HEK293 (cell line): ENCODE data around the gene TNFSF12.

ENCODE experiments used
- GLIS2 ChIP-seq: fragments of 450-650 bp; formaldehyde crosslinking; IDR thresholded peaks from 2 replicates; pipeline ENCODE4 v1.5.1; 2016; ENCODE audit warnings: missing biosample characterization, missing genetic modification characterization
- HOXC10 ChIP-seq: sonication (generic); formaldehyde crosslinking; IDR thresholded peaks from 2 replicates; pipeline ENCODE4 v1.8.1; 2023; ENCODE audit warnings: mild to moderate bottlenecking, missing genetic modification reagents
- KLF8 ChIP-seq: fragments of 450-650 bp; formaldehyde crosslinking; IDR thresholded peaks from 2 replicates; pipeline ENCODE4 v1.5.1; 2016; ENCODE audit warnings: missing biosample characterization, missing genetic modification characterization
- OVOL3 ChIP-seq: fragments of 450-650 bp; formaldehyde crosslinking; IDR thresholded peaks from 2 replicates; pipeline ENCODE4 v1.5.1; 2016; ENCODE audit warnings: missing biosample characterization, missing genetic modification characterization
- ZIC2 ChIP-seq: fragments of 450-650 bp; formaldehyde crosslinking; IDR thresholded peaks from 2 replicates; pipeline ENCODE4 v1.5.1; 2016; ENCODE audit warnings: missing biosample characterization, missing genetic modification characterization
- ZNF133 ChIP-seq: fragments of 450-650 bp; formaldehyde crosslinking; IDR thresholded peaks from 2 replicates; pipeline ENCODE4 v1.5.1; 2016; ENCODE audit warnings: missing biosample characterization, missing genetic modification characterization
- ZNF174 ChIP-seq: fragments of 450-650 bp; formaldehyde crosslinking; IDR thresholded peaks from 2 replicates; pipeline ENCODE4 v1.5.0; 2017; ENCODE audit warnings: missing biosample characterization, mild to moderate bottlenecking, missing genetic modification characterization
- ZNF223 ChIP-seq: fragments of 450-650 bp; formaldehyde crosslinking; IDR thresholded peaks from 2 replicates; pipeline ENCODE4 v1.5.1; 2016; ENCODE audit warnings: missing biosample characterization, missing genetic modification characterization
- ZNF266 ChIP-seq: fragments of 450-650 bp; formaldehyde crosslinking; IDR thresholded peaks from 2 replicates; pipeline ENCODE4 v1.5.1; 2016; ENCODE audit warnings: missing biosample characterization, missing genetic modification characterization, low read depth
- ZNF394 ChIP-seq: fragments of 450-650 bp; formaldehyde crosslinking; IDR thresholded peaks from 2 replicates; pipeline ENCODE4 v1.5.1; 2016; ENCODE audit warnings: missing biosample characterization, missing genetic modification characterization, mild to moderate bottlenecking, moderate library complexity, borderline replicate concordance
- ZNF423 ChIP-seq: fragments of 450-650 bp; formaldehyde crosslinking; IDR thresholded peaks from 2 replicates; pipeline ENCODE4 v1.5.1; 2016; ENCODE audit warnings: missing biosample characterization, missing genetic modification characterization
- ZNF501 ChIP-seq: fragments of 450-650 bp; formaldehyde crosslinking; IDR thresholded peaks from 2 replicates; pipeline ENCODE4 v1.5.1; 2016; ENCODE audit warnings: missing biosample characterization, missing genetic modification characterization
- ZNF530 ChIP-seq: fragments of 450-650 bp; formaldehyde crosslinking; IDR thresholded peaks from 2 replicates; pipeline ENCODE4 v1.5.1; 2016; ENCODE audit warnings: low read depth, missing biosample characterization, missing genetic modification characterization
- ZNF677 ChIP-seq: fragments of 450-650 bp; IDR thresholded peaks from 2 replicates; pipeline ENCODE4 v1.5.0; 2018; ENCODE audit warnings: missing biosample characterization, mild to moderate bottlenecking, missing genetic modification characterization, moderate library complexity
- ZNF747 ChIP-seq: fragments of 450-650 bp; formaldehyde crosslinking; IDR thresholded peaks from 2 replicates; pipeline ENCODE4 v1.5.1; 2016; ENCODE audit warnings: missing biosample characterization, missing genetic modification characterization
- TF ChIP-seq, protein P1 (sequence below): fragments of 450-650 bp; formaldehyde crosslinking; IDR thresholded peaks from 2 replicates; pipeline ENCODE4 v1.5.1; 2016; ENCODE audit warnings: missing biosample characterization, missing genetic modification characterization
- TF ChIP-seq, protein P2 (sequence below): fragments of 450-650 bp; formaldehyde crosslinking; IDR thresholded peaks from 2 replicates; pipeline ENCODE4 v1.5.1; 2016; ENCODE audit warnings: missing biosample characterization, missing genetic modification characterization
- TF ChIP-seq, protein P3 (sequence below): fragments of 450-650 bp; formaldehyde crosslinking; IDR thresholded peaks from 2 replicates; pipeline ENCODE4 v1.5.1; 2016; ENCODE audit warnings: missing biosample characterization, missing genetic modification characterization
- TF ChIP-seq, protein P4 (sequence below): fragments of 450-650 bp; formaldehyde crosslinking; IDR thresholded peaks from 2 replicates; pipeline ENCODE4 v1.5.1; 2016; ENCODE audit warnings: missing biosample characterization, missing genetic modification characterization
- TF ChIP-seq, protein P5 (sequence below): fragments of 450-650 bp; formaldehyde crosslinking; IDR thresholded peaks from 2 replicates; pipeline ENCODE4 v1.5.1; 2016; ENCODE audit warnings: missing biosample characterization, missing genetic modification characterization
- TF ChIP-seq, protein P6 (sequence below): sonication (generic); formaldehyde crosslinking; IDR thresholded peaks from 2 replicates; pipeline ENCODE4 v1.8.1; 2022; ENCODE audit warnings: mild to moderate bottlenecking, moderate library complexity, missing genetic modification reagents
- TF ChIP-seq, protein P7 (sequence below): fragments of 450-650 bp; formaldehyde crosslinking; IDR thresholded peaks from 2 replicates; pipeline ENCODE4 v1.5.1; 2016; ENCODE audit warnings: missing biosample characterization, missing genetic modification characterization, borderline replicate concordance
- TF ChIP-seq, protein P8 (sequence below): fragments of 450-650 bp; formaldehyde crosslinking; IDR thresholded peaks from 2 replicates; pipeline ENCODE4 v1.5.1; 2016; ENCODE audit warnings: missing biosample characterization, missing genetic modification characterization

The TNFSF12 gene

DNA sequence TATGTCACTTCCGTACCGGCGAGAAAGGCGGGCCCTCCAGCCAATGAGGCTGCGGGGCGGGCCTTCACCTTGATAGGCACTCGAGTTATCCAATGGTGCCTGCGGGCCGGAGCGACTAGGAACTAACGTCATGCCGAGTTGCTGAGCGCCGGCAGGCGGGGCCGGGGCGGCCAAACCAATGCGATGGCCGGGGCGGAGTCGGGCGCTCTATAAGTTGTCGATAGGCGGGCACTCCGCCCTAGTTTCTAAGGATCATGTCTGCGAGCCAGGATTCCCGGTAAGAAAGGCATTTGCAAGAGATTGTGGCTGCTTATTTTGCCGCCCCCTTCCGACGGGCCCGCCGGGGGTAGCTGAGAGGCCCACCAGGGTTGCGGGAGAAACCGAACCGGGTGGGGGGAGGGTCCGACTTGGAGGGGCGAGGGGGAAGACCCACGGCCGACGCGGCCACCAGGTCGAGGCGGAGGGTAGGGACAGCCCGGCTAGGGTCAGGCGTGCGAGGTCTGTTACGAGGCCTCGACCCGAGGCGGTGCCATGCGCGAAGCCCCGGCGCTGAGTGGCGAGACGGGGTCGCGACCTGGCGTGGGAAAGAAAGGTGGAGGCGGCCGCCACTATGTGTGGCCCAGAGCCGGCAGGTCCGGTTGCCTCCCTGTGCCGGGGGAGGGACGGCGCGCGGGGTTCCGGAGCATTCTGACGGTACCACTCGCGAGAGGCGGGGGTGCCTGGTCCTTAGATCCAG, 23.9 kb downstream of the TNFSF12 start (continued):
- TF ChIP-seq, protein P1, sequence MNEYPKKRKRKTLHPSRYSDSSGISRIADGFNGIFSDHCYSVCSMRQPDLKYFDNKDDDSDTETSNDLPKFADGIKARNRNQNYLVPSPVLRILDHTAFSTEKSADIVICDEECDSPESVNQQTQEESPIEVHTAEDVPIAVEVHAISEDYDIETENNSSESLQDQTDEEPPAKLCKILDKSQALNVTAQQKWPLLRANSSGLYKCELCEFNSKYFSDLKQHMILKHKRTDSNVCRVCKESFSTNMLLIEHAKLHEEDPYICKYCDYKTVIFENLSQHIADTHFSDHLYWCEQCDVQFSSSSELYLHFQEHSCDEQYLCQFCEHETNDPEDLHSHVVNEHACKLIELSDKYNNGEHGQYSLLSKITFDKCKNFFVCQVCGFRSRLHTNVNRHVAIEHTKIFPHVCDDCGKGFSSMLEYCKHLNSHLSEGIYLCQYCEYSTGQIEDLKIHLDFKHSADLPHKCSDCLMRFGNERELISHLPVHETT (tag by site-specific recombination) = peak; percentile 23; the same call in 1 of the 2 replicates
- peak; percentile 55 for TF ChIP-seq ZNF394 (tag by site-specific recombination)
- TF ChIP-seq ZNF266 (tag by site-specific recombination) = no peak
- TF ChIP-seq, protein P2, sequence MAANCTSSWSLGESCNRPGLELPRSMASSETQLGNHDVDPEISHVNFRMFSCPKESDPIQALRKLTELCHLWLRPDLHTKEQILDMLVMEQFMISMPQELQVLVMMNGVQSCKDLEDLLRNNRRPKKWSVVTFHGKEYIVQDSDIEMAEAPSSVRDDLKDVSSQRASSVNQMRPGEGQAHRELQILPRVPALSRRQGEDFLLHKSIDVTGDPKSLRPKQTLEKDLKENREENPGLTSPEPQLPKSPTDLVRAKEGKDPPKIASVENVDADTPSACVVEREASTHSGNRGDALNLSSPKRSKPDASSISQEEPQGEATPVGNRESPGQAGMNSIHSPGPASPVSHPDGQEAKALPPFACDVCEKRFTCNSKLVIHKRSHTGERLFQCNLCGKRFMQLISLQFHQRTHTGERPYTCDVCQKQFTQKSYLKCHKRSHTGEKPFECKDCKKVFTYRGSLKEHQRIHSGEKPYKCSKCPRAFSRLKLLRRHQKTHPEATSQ (tag by site-specific recombination) = 0 out of 2 replicates have a peak, but pooled peaks have one; percentile 20
- 0 out of 2 replicates have a peak, but pooled peaks have one; percentile 37 for TF ChIP-seq HOXC10 (CRISPR knock-in tag)
- peak; percentile 72 for TF ChIP-seq ZNF501 (tag by site-specific recombination)
- no peak for TF ChIP-seq ZNF174 (tag by site-specific recombination)
- TF ChIP-seq OVOL3 = no peak
- TF ChIP-seq, protein P3, sequence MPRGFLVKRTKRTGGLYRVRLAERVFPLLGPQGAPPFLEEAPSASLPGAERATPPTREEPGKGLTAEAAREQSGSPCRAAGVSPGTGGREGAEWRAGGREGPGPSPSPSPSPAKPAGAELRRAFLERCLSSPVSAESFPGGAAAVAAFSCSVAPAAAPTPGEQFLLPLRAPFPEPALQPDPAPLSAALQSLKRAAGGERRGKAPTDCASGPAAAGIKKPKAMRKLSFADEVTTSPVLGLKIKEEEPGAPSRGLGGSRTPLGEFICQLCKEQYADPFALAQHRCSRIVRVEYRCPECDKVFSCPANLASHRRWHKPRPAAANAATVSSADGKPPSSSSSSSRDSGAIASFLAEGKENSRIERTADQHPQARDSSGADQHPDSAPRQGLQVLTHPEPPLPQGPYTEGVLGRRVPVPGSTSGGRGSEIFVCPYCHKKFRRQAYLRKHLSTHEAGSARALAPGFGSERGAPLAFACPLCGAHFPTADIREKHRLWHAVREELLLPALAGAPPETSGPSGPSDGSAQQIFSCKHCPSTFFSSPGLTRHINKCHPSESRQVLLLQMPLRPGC = peak; percentile 41; the same call in 1 of the 2 replicates
- no peak for TF ChIP-seq ZNF133 (tag by site-specific recombination)
- no peak for TF ChIP-seq ZIC2 (tag by site-specific recombination)
- 0 out of 2 replicates have a peak, but pooled peaks have one; percentile 15 for TF ChIP-seq ZNF423 (tag by site-specific recombination)
- TF ChIP-seq, protein P4, sequence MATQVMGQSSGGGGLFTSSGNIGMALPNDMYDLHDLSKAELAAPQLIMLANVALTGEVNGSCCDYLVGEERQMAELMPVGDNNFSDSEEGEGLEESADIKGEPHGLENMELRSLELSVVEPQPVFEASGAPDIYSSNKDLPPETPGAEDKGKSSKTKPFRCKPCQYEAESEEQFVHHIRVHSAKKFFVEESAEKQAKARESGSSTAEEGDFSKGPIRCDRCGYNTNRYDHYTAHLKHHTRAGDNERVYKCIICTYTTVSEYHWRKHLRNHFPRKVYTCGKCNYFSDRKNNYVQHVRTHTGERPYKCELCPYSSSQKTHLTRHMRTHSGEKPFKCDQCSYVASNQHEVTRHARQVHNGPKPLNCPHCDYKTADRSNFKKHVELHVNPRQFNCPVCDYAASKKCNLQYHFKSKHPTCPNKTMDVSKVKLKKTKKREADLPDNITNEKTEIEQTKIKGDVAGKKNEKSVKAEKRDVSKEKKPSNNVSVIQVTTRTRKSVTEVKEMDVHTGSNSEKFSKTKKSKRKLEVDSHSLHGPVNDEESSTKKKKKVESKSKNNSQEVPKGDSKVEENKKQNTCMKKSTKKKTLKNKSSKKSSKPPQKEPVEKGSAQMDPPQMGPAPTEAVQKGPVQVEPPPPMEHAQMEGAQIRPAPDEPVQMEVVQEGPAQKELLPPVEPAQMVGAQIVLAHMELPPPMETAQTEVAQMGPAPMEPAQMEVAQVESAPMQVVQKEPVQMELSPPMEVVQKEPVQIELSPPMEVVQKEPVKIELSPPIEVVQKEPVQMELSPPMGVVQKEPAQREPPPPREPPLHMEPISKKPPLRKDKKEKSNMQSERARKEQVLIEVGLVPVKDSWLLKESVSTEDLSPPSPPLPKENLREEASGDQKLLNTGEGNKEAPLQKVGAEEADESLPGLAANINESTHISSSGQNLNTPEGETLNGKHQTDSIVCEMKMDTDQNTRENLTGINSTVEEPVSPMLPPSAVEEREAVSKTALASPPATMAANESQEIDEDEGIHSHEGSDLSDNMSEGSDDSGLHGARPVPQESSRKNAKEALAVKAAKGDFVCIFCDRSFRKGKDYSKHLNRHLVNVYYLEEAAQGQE (tag by site-specific recombination) = peak; percentile 30; the same call in 1 of the 2 replicates
- TF ChIP-seq, protein P5, sequence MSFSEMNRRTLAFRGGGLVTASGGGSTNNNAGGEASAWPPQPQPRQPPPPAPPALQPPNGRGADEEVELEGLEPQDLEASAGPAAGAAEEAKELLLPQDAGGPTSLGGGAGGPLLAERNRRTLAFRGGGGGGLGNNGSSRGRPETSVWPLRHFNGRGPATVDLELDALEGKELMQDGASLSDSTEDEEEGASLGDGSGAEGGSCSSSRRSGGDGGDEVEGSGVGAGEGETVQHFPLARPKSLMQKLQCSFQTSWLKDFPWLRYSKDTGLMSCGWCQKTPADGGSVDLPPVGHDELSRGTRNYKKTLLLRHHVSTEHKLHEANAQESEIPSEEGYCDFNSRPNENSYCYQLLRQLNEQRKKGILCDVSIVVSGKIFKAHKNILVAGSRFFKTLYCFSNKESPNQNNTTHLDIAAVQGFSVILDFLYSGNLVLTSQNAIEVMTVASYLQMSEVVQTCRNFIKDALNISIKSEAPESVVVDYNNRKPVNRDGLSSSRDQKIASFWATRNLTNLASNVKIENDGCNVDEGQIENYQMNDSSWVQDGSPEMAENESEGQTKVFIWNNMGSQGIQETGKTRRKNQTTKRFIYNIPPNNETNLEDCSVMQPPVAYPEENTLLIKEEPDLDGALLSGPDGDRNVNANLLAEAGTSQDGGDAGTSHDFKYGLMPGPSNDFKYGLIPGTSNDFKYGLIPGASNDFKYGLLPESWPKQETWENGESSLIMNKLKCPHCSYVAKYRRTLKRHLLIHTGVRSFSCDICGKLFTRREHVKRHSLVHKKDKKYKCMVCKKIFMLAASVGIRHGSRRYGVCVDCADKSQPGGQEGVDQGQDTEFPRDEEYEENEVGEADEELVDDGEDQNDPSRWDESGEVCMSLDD = 0 out of 2 replicates have a peak, but pooled peaks have one; percentile 40
- TF ChIP-seq ZNF530 = no peak
- peak; percentile 57; the same call in 1 of the 2 replicates for TF ChIP-seq ZNF223
- TF ChIP-seq, protein P6, sequence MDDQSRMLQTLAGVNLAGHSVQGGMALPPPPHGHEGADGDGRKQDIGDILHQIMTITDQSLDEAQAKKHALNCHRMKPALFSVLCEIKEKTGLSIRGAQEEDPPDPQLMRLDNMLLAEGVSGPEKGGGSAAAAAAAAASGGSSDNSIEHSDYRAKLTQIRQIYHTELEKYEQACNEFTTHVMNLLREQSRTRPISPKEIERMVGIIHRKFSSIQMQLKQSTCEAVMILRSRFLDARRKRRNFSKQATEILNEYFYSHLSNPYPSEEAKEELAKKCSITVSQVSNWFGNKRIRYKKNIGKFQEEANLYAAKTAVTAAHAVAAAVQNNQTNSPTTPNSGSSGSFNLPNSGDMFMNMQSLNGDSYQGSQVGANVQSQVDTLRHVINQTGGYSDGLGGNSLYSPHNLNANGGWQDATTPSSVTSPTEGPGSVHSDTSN = peak; percentile 100
- TF ChIP-seq, protein P7, sequence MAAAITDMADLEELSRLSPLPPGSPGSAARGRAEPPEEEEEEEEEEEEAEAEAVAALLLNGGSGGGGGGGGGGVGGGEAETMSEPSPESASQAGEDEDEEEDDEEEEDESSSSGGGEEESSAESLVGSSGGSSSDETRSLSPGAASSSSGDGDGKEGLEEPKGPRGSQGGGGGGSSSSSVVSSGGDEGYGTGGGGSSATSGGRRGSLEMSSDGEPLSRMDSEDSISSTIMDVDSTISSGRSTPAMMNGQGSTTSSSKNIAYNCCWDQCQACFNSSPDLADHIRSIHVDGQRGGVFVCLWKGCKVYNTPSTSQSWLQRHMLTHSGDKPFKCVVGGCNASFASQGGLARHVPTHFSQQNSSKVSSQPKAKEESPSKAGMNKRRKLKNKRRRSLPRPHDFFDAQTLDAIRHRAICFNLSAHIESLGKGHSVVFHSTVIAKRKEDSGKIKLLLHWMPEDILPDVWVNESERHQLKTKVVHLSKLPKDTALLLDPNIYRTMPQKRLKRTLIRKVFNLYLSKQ = peak; percentile 29; the same call in 1 of the 2 replicates
- no peak for TF ChIP-seq GLIS2 (tag by site-specific recombination)
- no peak for TF ChIP-seq ZNF677 (tag by site-specific recombination)
- TF ChIP-seq KLF8 (tag by site-specific recombination) = peak; percentile 67
- TF ChIP-seq, protein P8, sequence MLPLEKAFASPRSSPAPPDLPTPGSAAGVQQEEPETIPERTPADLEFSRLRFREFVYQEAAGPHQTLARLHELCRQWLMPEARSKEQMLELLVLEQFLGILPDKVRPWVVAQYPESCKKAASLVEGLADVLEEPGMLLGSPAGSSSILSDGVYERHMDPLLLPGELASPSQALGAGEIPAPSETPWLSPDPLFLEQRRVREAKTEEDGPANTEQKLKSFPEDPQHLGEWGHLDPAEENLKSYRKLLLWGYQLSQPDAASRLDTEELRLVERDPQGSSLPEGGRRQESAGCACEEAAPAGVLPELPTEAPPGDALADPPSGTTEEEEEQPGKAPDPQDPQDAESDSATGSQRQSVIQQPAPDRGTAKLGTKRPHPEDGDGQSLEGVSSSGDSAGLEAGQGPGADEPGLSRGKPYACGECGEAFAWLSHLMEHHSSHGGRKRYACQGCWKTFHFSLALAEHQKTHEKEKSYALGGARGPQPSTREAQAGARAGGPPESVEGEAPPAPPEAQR (tag by site-specific recombination) = no peak
- TF ChIP-seq ZNF747 (tag by site-specific recombination) = peak; percentile 70
